Smooth muscle cell (in vitro differentiated cells): ENCODE results near the gene C12orf57. TPM values are rescaled to one million over a fixed set of nuclear protein-coding genes. Genes with fewer than 3 reads are reported as not detected.

Experiments used
- DNase-seq: peaks from one replicate; lab custom pipeline; 2025; ENCODE audit not compliant: unreplicated experiment; lab: John Stamatoyannopoulos, UW
- H2AFZ ChIP-seq: fragments of 200-600 bp; sonication (generic); 2 replicates; pipeline ENCODE4 v1.6.0; 2016; ENCODE audit warnings: antibody characterized with exemption, low read depth, mild to moderate bottlenecking
- H3F3A ChIP-seq: fragments of 200-600 bp; sonication (generic); 2 replicates; pipeline ENCODE4 v1.6.0; 2017; ENCODE audit warnings: antibody characterized with exemption, low read depth
- H3K27ac ChIP-seq: fragments of 200-600 bp; sonication (generic); 2 replicates; pipeline ENCODE4 v1.5.1; 2016; ENCODE audit warnings: low read depth, mild to moderate bottlenecking
- H3K27me3 ChIP-seq: fragments of 200-600 bp; sonication (generic); 2 replicates; pipeline ENCODE4 v1.6.1; 2016; ENCODE audit warnings: low read depth, mild to moderate bottlenecking
- H3K36me3 ChIP-seq: fragments of 200-600 bp; sonication (generic); 2 replicates; pipeline ENCODE4 v1.5.1; 2016; ENCODE audit warnings: low read depth
- H3K4me1 ChIP-seq: fragments of 200-600 bp; sonication (generic); 2 replicates; pipeline ENCODE4 v1.5.1; 2016; ENCODE audit warnings: low read depth
- H3K4me2 ChIP-seq: fragments of 200-600 bp; sonication (generic); 2 replicates; pipeline ENCODE4 v1.6.0; 2016; ENCODE audit warnings: mild to moderate bottlenecking
- H3K4me3 ChIP-seq: fragments of 200-600 bp; sonication (generic); 2 replicates; pipeline ENCODE4 v1.5.1; 2016; ENCODE audit warnings: mild to moderate bottlenecking
- H3K79me2 ChIP-seq: fragments of 200-600 bp; sonication (generic); 2 replicates; pipeline ENCODE4 v1.6.0; 2016; ENCODE audit warnings: low read depth, mild to moderate bottlenecking
- H3K9ac ChIP-seq: fragments of 200-600 bp; sonication (generic); 2 replicates; pipeline ENCODE4 v1.6.0; 2016; ENCODE audit warnings: low read depth
- H3K9me3 ChIP-seq: fragments of 200-600 bp; sonication (generic); replicated peaks from 2 replicates; pipeline ENCODE4 v1.5.1; 2016; ENCODE audit warnings: low read depth
- H4K20me1 ChIP-seq: fragments of 200-600 bp; sonication (generic); 2 replicates; pipeline ENCODE4 v1.6.0; 2016; ENCODE audit warnings: low read depth
- CTCF ChIP-seq: fragments of 200-600 bp; sonication (generic); IDR thresholded peaks from 2 replicates; pipeline ENCODE4 v1.5.1; 2017; ENCODE audit warnings: borderline replicate concordance, mild to moderate bottlenecking, antibody characterized with exemption; ENCODE audit not compliant: insufficient read depth, poor library complexity, severe bottlenecking
- WGBS: methylation state at CpG from one replicate; pipeline ENCODE4 v1.1.7; 2016; ENCODE audit warnings: low lambda C conversion rate; 5-methylcytosine and 5-hydroxymethylcytosine counted together
- polyA plus RNA-seq: library from polyadenylated mRNA; unstranded; fragments of >200 nt; fragmentation: Nextera tagmentation; extraction: Ambion mirVana; gene quantifications from 2 replicates; pipeline ENCODE4 v1.2.1, GENCODE V29; 2016
- total RNA-seq: library from RNA; depleted of rRNA; stranded (reverse); fragments of >200 nt; gene quantifications from 2 replicates; pipeline ENCODE4 v1.2.3, GENCODE V29; 2014

The C12orf57 gene
- total and polyA plus RNA-seq, 2 experiments from 2014 or later: 397 to 494 TPM

DNA sequence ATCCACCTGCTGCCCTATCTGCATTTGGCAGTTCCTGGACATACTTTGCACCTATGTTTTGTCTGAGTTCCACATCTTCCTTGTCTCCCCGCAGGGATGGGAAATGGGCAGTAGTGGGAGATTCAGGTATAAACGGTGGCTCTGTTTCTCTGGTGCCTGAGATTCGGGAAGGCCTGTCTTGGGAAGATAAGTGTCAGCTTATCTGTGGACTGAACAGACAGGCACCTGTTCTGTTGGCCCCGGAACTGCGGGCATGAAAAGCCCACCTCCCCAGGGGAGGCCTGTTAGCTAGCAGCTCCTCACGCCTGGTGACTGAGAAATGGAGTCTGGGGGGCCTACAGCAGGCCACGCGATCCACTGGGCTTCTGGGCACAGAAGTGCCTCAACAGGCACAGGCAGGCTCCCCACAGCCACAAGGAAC is 20.8 kb downstream of the C12orf57 start:
- TF ChIP-seq CTCF: no peak
- Histone ChIP-seq H3K27me3 (no peaks in the 10 kb centered on the region), H3K9ac (no peak overlapping the region), H3K4me2 (peak overlapping the region; percentile 75), H3K79me2 (peaks cover 11% of the 10 kb centered on the region), H3K4me1 (peaks cover 29% of the 10 kb centered on the region), H2AFZ (no peak overlapping the region), H3K36me3 (no peaks in the 10 kb centered on the region), H3K9me3 (no peaks in the 10 kb centered on the region), H3K4me3 (peak overlapping the region; percentile 56), H3F3A (peaks cover 44% of the 10 kb centered on the region), H4K20me1 (peaks cover 5% of the 10 kb centered on the region), H3K27ac (peak overlapping the region; percentile 96)
- WGBS: 83% methylated on average over 8 of the region's 8 CpGs
- DNase-seq: no peak

DNA sequence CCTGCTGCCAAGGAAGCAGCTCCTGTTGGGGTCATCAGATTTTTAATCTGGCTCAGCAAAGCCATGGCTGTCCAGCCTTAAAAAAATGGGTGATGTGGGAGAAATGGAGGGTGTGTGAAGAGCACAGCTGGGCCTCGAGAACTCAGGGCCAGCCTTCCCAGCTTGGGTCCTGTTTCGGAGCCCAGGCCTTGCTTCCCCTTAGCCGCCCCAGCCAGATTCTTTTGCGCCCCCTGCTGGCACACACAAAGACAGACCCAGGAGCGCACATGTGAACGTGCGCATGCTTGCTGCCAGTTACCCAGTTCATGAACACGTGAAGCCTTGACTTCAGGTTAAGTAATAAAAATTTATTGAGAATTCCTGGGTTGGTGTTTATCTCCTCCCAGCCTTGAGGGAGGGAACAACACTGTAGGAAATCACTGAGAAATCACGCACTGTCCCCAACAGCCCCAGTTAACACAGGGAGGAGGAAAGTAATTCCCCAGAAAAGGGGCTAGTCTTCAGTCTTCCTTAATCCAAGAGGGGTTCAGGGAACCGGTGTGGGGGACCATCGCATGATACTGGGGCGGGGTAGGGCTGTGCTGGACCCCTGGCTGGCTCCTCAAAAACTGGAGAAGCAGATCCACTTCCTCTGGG is 21.3 kb downstream of the C12orf57 start:
- 28% methylated on average over 12 of the region's 12 CpGs for WGBS
- no peak overlapping the region for H3K9ac ChIP-seq
- no peaks in the 10 kb centered on the region for H3K9me3 ChIP-seq
- H3K4me2 ChIP-seq: peak overlapping the region; percentile 75
- no peaks in the 10 kb centered on the region for H3K36me3 ChIP-seq
- peak overlapping the region; percentile 56 for H3K4me3 ChIP-seq
- peaks cover 16% of the 10 kb centered on the region for H3K79me2 ChIP-seq
- peak overlapping the region; percentile 96 for H3K27ac ChIP-seq
- DNase-seq: peak; percentile 39
- TF ChIP-seq CTCF: peak; percentile 88
- H3K27me3 ChIP-seq: no peaks in the 10 kb centered on the region
- peaks cover 5% of the 10 kb centered on the region for H4K20me1 ChIP-seq
- peaks cover 30% of the 10 kb centered on the region for H3K4me1 ChIP-seq
- peaks cover 44% of the 10 kb centered on the region for H3F3A ChIP-seq
- no peak overlapping the region for H2AFZ ChIP-seq

DNA sequence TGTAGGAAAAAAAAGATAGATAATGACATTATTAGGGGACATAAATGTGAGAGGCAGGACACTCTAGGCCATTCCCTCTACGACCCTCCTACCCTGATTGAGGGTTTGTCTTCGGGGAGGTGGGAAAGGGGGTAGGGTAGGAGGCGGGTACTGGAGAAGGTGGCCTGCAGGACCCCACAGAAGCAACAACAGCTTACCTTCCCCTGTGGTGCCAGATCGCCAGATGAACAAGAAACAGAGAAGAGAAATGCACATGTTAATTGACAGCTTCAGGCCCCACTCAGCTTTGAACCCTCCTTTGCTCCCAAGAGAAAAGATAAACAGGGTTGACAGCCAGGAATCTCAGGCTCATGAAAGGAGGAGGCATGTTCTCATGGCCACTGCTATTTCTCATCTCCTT is 21.9 kb downstream of the C12orf57 start:
- no peak for TF ChIP-seq CTCF
- peaks cover 44% of the 10 kb centered on the region for H3F3A ChIP-seq
- no peaks in the 10 kb centered on the region for H3K27me3 ChIP-seq
- no peak for DNase-seq
- peaks cover 5% of the 10 kb centered on the region for H4K20me1 ChIP-seq
- no peak overlapping the region for H3K9ac ChIP-seq
- 82% methylated on average over 4 of the region's 4 CpGs for WGBS
- H3K9me3 ChIP-seq: no peaks in the 10 kb centered on the region
- H2AFZ ChIP-seq: no peak overlapping the region
- H3K27ac ChIP-seq: peak overlapping the region; percentile 96
- no peak overlapping the region for H3K4me2 ChIP-seq
- no peak overlapping the region for H3K4me3 ChIP-seq
- H3K79me2 ChIP-seq: peaks cover 19% of the 10 kb centered on the region
- H3K4me1 ChIP-seq: peaks cover 30% of the 10 kb centered on the region
- no peaks in the 10 kb centered on the region for H3K36me3 ChIP-seq

GRCh38 chr12:6966351-6966750 is 22.5 kb downstream of the C12orf57 start:
- Histone ChIP-seq H3K4me1 (peaks cover 25% of the 10 kb centered on the region), H3K79me2 (peaks cover 25% of the 10 kb centered on the region), H3K9ac (no peak overlapping the region), H3K9me3 (no peaks in the 10 kb centered on the region), H3K4me2 (no peak overlapping the region), H4K20me1 (peaks cover 5% of the 10 kb centered on the region), H3K36me3 (no peaks in the 10 kb centered on the region), H3F3A (peaks cover 38% of the 10 kb centered on the region), H3K27ac (no peak overlapping the region), H3K27me3 (no peaks in the 10 kb centered on the region), H2AFZ (no peak overlapping the region), H3K4me3 (no peak overlapping the region)
- no peak for DNase-seq
- WGBS: 90% methylated on average over 7 of the region's 7 CpGs
- TF ChIP-seq CTCF: no peak
